Activated CD8-positive, alpha-beta memory T cell treated with anti-CD3 and anti-CD28 coated beads, Interleukin-2, amount 10 ng/mL, durations not matched to agents 7 days and 5 days (primary cell): Measurements from ENCODE around the gene EOLA1. TPM values are rescaled to one million over a fixed set of nuclear protein-coding genes. Genes with fewer than 3 reads are reported as not detected.
"Not testable (repeated sequence)": the region's sequence is repeated elsewhere in the genome, so short reads cannot be mapped to it uniquely, and the experiment has no call there.

Experiments used
- ATAC-seq: fragments of 150-1000 bp; cut with Tn5 transposase; one replicate; pipeline ENCODE4 v1.10.0; 2021; ENCODE audit warnings: moderate library complexity
- CTCF ChIA-PET: fragments of 350-600 bp; sonication (Branson Sonifier 250); formaldehyde crosslinking; loops from one replicate; lab custom pipeline; 2021; ENCODE audit warnings: antibody characterized with exemption; lab: Charles Lee
- DNase-seq: peaks from one replicate; pipeline ENCODE4 v3.0.0-alpha.2; 2020
- H3K27ac Mint-ChIP-seq: one replicate; pipeline ENCODE4 v1.8.0; 2021; ENCODE audit warnings: mild to moderate bottlenecking, mixed read lengths
- H3K27me3 Mint-ChIP-seq: one replicate; pipeline ENCODE4 v1.8.0; 2021; ENCODE audit warnings: mixed read lengths
- H3K36me3 Mint-ChIP-seq: one replicate; pipeline ENCODE4 v1.8.0; 2021; ENCODE audit warnings: mild to moderate bottlenecking, mixed read lengths
- H3K4me1 Mint-ChIP-seq: one replicate; pipeline ENCODE4 v1.8.0; 2021; ENCODE audit warnings: mixed read lengths
- H3K4me3 Mint-ChIP-seq: one replicate; pipeline ENCODE4 v1.8.0; 2021; ENCODE audit warnings: mild to moderate bottlenecking, moderate library complexity, mixed read lengths
- H3K9me3 Mint-ChIP-seq: one replicate; pipeline ENCODE4 v1.8.0; 2022; ENCODE audit warnings: low read depth, mixed read lengths
- total RNA-seq, 2 experiments: library from RNA; stranded (reverse); gene quantifications; one replicate each; pipeline ENCODE4 v1.2.3, GENCODE V29; 2021

EOLA1 gene
- total RNA-seq, 2 experiments from 2014 or later = 45.2 to 50.6 TPM

DNA sequence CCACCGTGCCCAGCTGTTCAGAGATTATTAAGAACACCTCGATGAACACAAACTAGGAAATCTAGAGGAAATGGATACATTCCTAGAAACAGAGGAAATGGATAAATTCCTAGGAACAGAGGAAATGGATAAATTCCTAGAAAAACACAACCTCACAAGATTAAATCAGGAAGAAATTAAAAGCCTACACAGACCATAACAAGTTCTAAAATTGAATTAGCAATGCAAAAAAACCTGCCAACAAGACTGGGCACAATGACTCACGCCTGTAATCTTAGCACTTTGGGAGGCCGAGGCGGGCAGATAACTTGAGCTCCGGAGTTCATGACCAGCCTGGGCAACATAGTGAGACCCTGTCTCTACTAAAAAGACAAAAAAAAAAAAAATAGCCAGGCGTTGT, 22.6 kb upstream of the EOLA1 start:
- Mint-ChIP-seq H3K4me3 (no peak overlapping the region), H3K27me3 (no peaks in the 10 kb centered on the region), H3K27ac (no peak overlapping the region), H3K4me1 (peaks cover 92% of the 10 kb centered on the region), H3K36me3 (peaks cover 9% of the 10 kb centered on the region), H3K9me3 (no peaks in the 10 kb centered on the region)
- CTCF ChIA-PET = interaction anchor here (1.3 kb wide), 1 partner anchor 9 kb away, joined by 3 read pairs; no protein-coding TSS in a partner anchor
- no peak for DNase-seq
- no peak for ATAC-seq

- not testable (repeated sequence) for ATAC-seq, DNase-seq, H3K27me3 Mint-ChIP-seq, H3K9me3 Mint-ChIP-seq, H3K36me3 Mint-ChIP-seq
- CTCF ChIA-PET = interaction anchor here (0.9 to 3.2 kb wide), 2 partner anchors 8 to 20 kb away, joined by 3 to 29 read pairs; partner anchors contain the start of gene EOLA1
- H3K4me1 Mint-ChIP-seq = peaks cover 78% of the 10 kb centered on the region
- H3K27ac Mint-ChIP-seq = peak overlapping the region; percentile 88
- H3K4me3 Mint-ChIP-seq = peak overlapping the region; percentile 55
Observed at GRCh38 chrX:149520636-149521277, 20.1 kb upstream of the EOLA1 start.

DNA sequence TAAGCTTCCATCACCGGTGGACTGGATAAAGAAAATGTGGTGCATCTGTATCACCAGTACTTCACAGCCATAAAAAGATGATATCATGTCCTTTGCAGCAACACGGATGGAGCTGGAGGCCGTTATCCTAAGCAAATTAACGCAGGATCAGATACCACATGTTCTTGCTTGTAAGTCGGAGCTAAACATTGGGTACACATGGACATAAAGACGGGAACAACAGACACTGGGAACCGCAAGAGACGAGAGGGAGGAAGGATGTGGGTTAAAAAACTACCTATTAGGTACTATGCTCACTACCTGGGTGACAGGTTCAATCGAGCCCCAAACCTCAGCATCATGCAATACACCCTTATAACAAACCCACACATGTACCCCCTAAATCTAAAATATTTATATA, 19.4 kb upstream of the EOLA1 start:
- H3K27ac Mint-ChIP-seq = peak overlapping the region; percentile 88
- no peaks in the 10 kb centered on the region for H3K9me3 Mint-ChIP-seq
- peaks cover 78% of the 10 kb centered on the region for H3K4me1 Mint-ChIP-seq
- no peaks in the 10 kb centered on the region for H3K27me3 Mint-ChIP-seq
- peak; percentile 48 for DNase-seq
- CTCF ChIA-PET = interaction anchor here (0.6 to 3.2 kb wide), 3 partner anchors 9 to 19 kb away, joined by 3 to 29 read pairs (median 3); partner anchors contain the start of gene EOLA1
- peak overlapping the region; percentile 55 for H3K4me3 Mint-ChIP-seq
- H3K36me3 Mint-ChIP-seq = peaks cover 7% of the 10 kb centered on the region
- ATAC-seq = no peak

DNA sequence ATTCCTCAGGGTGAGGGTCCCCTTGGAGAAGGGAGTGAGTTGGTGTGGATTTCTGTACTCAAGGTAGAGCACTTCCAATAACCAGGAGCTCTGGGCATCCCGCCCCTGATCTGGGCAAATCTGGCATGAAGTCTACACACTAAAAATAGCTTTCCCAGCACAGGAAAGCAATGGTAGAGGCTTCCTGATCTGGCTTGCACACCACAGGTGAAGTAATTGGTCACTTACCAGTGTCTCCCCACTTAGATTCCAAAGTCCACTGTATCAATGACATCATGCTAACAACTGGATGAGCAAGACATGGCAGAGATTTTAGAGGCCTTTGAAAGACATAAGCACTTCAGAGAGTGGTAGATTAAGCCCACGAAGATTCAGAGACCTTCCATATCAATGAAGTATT, 17.9 kb upstream of the EOLA1 start:
- Mint-ChIP-seq H3K9me3 (no peaks in the 10 kb centered on the region), H3K27me3 (no peaks in the 10 kb centered on the region), H3K4me1 (peaks cover 69% of the 10 kb centered on the region), H3K36me3 (peaks cover under 1% of the 10 kb centered on the region), H3K27ac (peak overlapping the region; percentile 48), H3K4me3 (no peak overlapping the region)
- no peak for ATAC-seq
- CTCF ChIA-PET = interaction anchor here (1.4 to 3.2 kb wide), 2 partner anchors 10 to 12 kb away, joined by 5 to 29 read pairs; no protein-coding TSS in a partner anchor
- no peak for DNase-seq

- H3K36me3 Mint-ChIP-seq, H3K4me3 Mint-ChIP-seq, H3K9me3 Mint-ChIP-seq, H3K27me3 Mint-ChIP-seq: not testable (repeated sequence)
- Mint-ChIP-seq H3K4me1 (peaks cover 52% of the 10 kb centered on the region), H3K27ac (peak overlapping the region; percentile 89)
- ATAC-seq = peak; percentile 84
- DNase-seq = peak; percentile 88
- CTCF ChIA-PET = interaction anchor here (1.2 to 6.3 kb wide), 2 partner anchors 13 to 20 kb away, joined by 4 to 33 read pairs; partner anchors contain the start of gene IDS
Observed at GRCh38 chrX:149525389-149525788, 15.4 kb upstream of the EOLA1 start.

DNA sequence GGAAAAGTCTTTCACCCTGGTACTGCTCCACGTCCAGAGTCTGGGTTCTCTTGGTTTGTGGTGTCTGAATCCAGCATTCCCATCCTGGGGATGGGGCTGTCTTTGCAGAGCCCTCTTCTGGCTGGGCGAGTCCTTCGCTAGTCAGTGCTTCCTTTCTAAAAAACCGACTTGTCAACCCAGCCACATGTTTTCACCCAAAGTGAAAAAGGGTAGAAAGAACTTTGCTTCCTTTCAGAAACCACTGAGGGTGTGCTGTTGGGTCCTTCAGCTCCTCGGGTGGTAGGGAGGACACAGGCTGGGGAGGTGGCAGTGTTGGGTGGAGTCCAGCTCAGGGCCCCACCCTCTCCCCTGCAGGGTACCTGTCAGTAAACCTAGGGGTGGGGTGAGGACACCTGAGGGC, 14.9 kb upstream of the EOLA1 start:
- DNase-seq (peak; percentile 58), ATAC-seq (peak; percentile 54)
- Mint-ChIP-seq H3K4me1 (peaks cover 47% of the 10 kb centered on the region), H3K27ac (peak overlapping the region; percentile 89)
- H3K9me3 Mint-ChIP-seq, H3K4me3 Mint-ChIP-seq, H3K36me3 Mint-ChIP-seq, H3K27me3 Mint-ChIP-seq: not testable (repeated sequence)
- CTCF ChIA-PET = interaction anchor here (0.7 to 6.3 kb wide), 4 partner anchors 10 to 16 kb away, joined by 3 to 33 read pairs (median 3); no protein-coding TSS in a partner anchor

DNA sequence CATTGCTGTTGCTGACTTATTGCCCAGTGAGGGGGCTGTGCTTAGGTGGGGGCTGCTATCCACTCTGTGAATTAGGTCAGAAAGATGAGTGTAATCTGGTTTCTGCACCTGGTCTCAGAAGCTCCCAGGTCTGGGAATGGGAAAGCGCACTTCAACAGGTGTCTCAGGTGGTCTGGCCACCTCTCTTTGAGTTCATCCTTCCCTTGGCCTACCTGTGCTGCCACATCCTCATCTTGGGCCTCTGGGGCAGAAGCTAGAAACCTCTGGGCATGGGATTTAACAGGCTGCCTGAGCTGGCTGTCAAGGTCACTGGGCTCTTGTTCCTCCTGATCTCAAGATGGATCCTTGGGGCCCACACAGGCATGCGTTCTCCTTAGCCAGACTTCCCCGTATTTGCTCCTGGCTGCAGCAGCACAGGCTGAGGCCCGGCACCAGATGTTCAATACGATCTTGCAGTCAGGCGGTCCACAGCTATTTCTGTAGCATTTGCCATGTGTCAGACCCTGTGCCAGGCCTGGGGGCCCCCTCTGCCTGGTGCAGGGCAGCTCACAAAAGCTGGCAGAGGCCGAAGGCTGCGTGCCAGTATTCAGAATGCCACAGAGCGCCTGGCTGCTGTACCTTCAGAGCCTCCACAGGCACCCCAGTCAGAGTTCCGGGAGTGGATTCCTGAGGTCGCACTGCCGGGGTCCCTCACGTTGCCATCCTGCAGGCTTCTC, 14.3 kb upstream of the EOLA1 start:
- not testable (repeated sequence) for DNase-seq, H3K4me3 Mint-ChIP-seq, H3K9me3 Mint-ChIP-seq, H3K27me3 Mint-ChIP-seq, ATAC-seq, H3K36me3 Mint-ChIP-seq
- Mint-ChIP-seq H3K4me1 (peaks cover 45% of the 10 kb centered on the region), H3K27ac (peak overlapping the region; percentile 89)
- CTCF ChIA-PET = interaction anchor here (0.7 to 6.3 kb wide), 5 partner anchors 10 to 16 kb away, joined by 3 to 33 read pairs (median 3); partner anchors contain the start of gene EOLA1

GRCh38 chrX:149527705-149528104, 13.1 kb upstream of the EOLA1 start:
- H3K36me3 Mint-ChIP-seq = peaks cover 3% of the 10 kb centered on the region
- CTCF ChIA-PET = interaction anchor here (1.0 to 6.3 kb wide), 6 partner anchors 9 to 411 kb away, joined by 3 to 33 read pairs (median 3); partner anchors contain the start of genes EOLA1, EOLA2 and IDS
- H3K27me3 Mint-ChIP-seq = no peaks in the 10 kb centered on the region
- ATAC-seq (peak; percentile 25), DNase-seq (peak; percentile 54)
- peak overlapping the region; percentile 69 for H3K27ac Mint-ChIP-seq
- H3K4me1 Mint-ChIP-seq = peaks cover 37% of the 10 kb centered on the region
- no peak overlapping the region for H3K4me3 Mint-ChIP-seq
- H3K9me3 Mint-ChIP-seq = no peaks in the 10 kb centered on the region

GRCh38 chrX:149528381-149528780, 12.4 kb upstream of the EOLA1 start:
- no peak overlapping the region for H3K27ac Mint-ChIP-seq
- ATAC-seq (no peak), DNase-seq (no peak)
- H3K36me3 Mint-ChIP-seq = peaks cover 3% of the 10 kb centered on the region
- no peaks in the 10 kb centered on the region for H3K9me3 Mint-ChIP-seq
- no peaks in the 10 kb centered on the region for H3K27me3 Mint-ChIP-seq
- H3K4me1 Mint-ChIP-seq = peaks cover 32% of the 10 kb centered on the region
- CTCF ChIA-PET = interaction anchor here (0.7 to 6.3 kb wide), 7 partner anchors 9 to 410 kb away, joined by 3 to 33 read pairs (median 3); partner anchors contain the start of genes EOLA1, EOLA2 and IDS
- H3K4me3 Mint-ChIP-seq = no peak overlapping the region

DNA sequence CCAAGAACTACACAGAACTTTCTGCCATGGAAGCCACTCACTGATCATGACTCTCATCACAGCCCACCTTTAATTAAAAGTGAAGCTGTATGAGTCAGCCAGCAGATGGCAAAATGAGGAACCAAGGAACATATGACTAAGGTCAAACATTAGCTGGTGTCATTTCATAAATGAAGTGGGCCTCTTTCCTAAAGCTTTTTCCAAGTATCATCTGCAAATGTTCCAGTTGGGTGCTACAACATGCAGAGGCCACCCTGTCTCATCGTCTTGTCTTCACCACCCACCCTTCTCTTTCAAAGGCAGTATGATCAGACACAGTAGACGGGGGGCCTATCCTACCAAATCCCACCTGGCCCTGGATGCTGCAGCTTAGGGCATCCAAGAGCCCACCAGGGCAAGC, 9.2 kb upstream of the EOLA1 start:
- CTCF ChIA-PET = interaction anchor here (2.1 kb wide), 1 partner anchor 27 kb away, joined by 6 read pairs; the partner anchor contains the start of gene IDS
- Mint-ChIP-seq H3K27ac (no peak overlapping the region), H3K9me3 (no peaks in the 10 kb centered on the region), H3K36me3 (peaks cover 8% of the 10 kb centered on the region), H3K27me3 (no peaks in the 10 kb centered on the region), H3K4me3 (no peak overlapping the region), H3K4me1 (peaks cover 13% of the 10 kb centered on the region)
- no peak for ATAC-seq
- no peak for DNase-seq

DNA sequence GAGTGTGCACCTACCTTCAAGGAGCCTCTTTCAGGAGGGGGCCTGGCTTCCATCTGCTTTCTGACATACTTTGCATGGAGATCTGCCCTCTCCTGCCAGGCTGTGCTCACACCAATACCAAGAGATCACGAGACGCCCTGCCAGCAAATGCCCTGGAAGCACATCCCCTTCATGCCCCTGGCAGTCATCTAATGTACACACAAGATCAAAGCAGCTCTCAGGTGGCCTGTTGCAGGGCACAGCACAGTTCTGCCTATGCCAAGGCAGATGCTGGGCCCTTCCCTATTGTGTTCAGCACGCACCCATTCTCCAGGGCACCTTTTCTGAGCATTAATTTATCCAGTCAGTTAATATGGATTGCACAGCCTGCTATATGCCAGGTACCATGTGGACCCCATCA, 7.9 kb upstream of the EOLA1 start:
- H3K27me3 Mint-ChIP-seq, CTCF ChIA-PET, ATAC-seq, H3K27ac Mint-ChIP-seq, H3K4me3 Mint-ChIP-seq, H3K9me3 Mint-ChIP-seq, H3K36me3 Mint-ChIP-seq, DNase-seq, H3K4me1 Mint-ChIP-seq: not testable (repeated sequence)

GRCh38 chrX:149533999-149534398, 6.8 kb upstream of the EOLA1 start:
- H3K4me3 Mint-ChIP-seq, DNase-seq, H3K36me3 Mint-ChIP-seq, ATAC-seq, CTCF ChIA-PET, H3K27ac Mint-ChIP-seq, H3K9me3 Mint-ChIP-seq, H3K27me3 Mint-ChIP-seq: not testable (repeated sequence)
- H3K4me1 Mint-ChIP-seq = peaks cover 12% of the 10 kb centered on the region

GRCh38 chrX:149534926-149535602, 5.7 kb upstream of the EOLA1 start:
- ATAC-seq, H3K4me3 Mint-ChIP-seq, CTCF ChIA-PET, DNase-seq, H3K9me3 Mint-ChIP-seq, H3K27me3 Mint-ChIP-seq, H3K27ac Mint-ChIP-seq, H3K36me3 Mint-ChIP-seq: not testable (repeated sequence)
- peaks cover 15% of the 10 kb centered on the region for H3K4me1 Mint-ChIP-seq
